Subcutaneous adipose tissue (tissue), 4 donors: Measurements from ENCODE around the gene GNAQ. TPM values are rescaled to one million over a fixed set of nuclear protein-coding genes. Genes with fewer than 3 reads are reported as not detected.

Source experiments
- total RNA-seq, 4 donors: library from RNA; depleted of rRNA; stranded (reverse); fragments of >200 nt; gene quantifications; one replicate each; pipeline ENCODE4 v1.1.0, GENCODE V29; 2016
- TF ChIP-seq, protein P1 (sequence below): fragments of 450-650 bp; IDR thresholded peaks from one replicate; pipeline ENCODE4 v1.5.1; 2016; ENCODE audit warnings: low read depth, mild to moderate bottlenecking, control low read depth, antibody characterized with exemption, moderate library complexity

Gene GNAQ
- total RNA-seq, 4 donors from 2014 or later, result 41.8 to 100 (median 45.5) TPM

DNA sequence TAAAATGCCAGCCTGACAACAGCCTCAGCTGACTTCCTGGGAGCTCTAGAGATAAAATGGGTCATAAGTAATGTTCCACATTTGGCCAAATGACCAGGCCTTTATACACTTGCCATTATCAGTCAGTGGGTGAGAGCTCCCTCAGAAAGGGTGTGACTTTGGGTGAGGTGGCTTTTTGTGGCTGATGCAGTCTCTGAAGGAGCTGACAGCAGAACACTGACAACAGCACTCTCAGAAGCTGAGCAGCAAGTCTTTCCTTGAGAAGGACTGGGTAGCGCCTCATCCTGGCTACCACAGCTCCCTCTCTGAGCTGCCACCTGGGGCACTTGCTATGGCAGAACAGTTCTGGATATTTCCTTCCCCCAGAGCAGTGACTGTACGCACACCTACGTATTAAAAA, 22.0 kb upstream of the GNAQ start:
- TF ChIP-seq, protein P1, sequence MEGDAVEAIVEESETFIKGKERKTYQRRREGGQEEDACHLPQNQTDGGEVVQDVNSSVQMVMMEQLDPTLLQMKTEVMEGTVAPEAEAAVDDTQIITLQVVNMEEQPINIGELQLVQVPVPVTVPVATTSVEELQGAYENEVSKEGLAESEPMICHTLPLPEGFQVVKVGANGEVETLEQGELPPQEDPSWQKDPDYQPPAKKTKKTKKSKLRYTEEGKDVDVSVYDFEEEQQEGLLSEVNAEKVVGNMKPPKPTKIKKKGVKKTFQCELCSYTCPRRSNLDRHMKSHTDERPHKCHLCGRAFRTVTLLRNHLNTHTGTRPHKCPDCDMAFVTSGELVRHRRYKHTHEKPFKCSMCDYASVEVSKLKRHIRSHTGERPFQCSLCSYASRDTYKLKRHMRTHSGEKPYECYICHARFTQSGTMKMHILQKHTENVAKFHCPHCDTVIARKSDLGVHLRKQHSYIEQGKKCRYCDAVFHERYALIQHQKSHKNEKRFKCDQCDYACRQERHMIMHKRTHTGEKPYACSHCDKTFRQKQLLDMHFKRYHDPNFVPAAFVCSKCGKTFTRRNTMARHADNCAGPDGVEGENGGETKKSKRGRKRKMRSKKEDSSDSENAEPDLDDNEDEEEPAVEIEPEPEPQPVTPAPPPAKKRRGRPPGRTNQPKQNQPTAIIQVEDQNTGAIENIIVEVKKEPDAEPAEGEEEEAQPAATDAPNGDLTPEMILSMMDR, result no peak

DNA sequence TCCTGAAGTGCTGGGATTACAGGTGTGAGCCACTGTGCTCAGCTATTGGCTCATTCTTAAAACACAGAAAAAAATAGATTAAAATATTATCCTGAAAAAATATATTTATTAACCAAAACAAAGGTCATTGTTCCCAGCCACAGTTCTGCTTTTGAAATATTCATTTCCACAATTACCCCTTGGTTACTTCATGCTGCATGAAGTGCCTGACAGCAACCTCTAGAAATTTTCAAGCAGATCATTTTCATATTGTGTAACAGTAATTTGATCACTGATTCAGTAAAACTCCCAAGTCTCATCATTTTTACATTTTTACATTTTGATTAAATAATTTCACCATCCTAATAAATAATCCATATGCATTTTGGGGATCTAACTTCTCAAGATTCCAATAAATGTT, 18.8 kb upstream of the GNAQ start:
- TF ChIP-seq, protein P1, result no peak

DNA sequence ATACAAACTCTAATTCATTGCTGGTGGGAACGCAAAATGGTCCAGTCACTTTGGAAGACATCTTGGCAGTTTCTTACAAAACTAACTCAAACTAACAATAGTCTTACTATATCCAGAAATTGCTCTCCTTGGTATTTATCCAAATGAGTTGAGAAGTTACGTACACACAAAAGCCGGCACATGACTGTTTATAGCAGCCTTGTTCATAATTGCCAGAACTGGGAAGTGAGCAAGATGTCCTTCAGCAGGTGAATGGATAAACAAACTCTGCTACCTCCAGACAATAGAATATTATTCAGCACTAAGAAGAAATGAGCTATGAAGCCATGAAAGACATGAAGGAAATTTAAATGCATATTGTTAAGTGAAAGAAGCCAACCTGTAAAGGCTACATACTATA, 17.9 kb upstream of the GNAQ start:
- TF ChIP-seq, protein P1, result no peak

DNA sequence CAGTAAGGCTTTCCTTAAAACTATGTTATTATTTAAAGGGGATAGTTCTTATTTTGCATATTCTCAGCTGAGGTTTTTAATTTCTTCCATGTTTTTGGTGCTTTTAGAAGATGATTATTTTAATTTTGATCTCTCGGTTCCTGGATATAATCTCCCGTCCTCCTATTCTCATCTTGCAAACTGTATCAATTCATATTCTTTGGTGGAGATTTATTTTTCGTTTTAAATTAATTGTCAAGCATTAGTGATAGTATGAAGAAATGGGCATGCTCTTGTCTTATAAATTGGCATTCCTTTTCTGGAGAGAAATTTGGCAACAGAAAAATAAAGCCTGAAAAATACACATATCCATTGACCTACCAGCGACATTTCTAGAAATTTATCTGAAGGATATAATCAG, 15.5 kb upstream of the GNAQ start:
- TF ChIP-seq, protein P1, result no peak

DNA sequence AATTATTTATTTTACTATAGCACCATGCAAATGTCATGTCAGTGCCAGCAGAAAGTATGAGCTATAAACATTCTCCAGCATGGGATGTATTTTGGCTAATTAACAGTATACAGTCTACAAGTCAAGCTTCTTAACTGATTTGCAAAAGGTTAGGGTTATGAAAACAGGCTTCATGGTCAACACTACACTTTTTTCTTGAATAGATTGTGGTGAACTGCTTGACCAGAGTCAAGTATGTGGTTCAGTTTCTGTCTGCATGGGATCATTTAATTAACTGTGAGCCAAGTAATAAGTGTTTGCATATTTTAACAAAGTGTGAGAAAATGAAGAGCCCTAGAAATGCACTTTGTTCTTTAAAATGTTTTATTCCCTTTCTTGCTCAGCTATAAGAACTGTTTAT, 14.5 kb upstream of the GNAQ start:
- TF ChIP-seq, protein P1, result no peak

DNA sequence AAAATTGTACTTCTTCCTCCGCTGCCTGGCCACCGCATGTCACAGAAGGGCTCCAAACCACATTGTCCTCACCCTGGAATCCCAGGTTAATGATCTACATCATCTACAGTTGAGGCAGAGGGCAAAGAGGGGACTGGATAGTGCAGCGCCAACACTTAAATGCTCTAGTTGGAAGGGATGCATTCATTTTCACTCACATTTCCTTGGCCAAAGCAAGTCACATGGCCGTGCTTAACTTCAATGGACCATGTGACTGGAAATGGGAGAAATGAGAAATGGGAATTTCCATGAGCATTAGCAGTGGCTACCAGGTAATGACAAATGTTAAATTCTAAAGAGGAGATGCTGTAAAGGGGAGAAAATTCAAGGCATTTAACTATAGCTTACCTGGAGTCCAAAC, 13.3 kb upstream of the GNAQ start:
- TF ChIP-seq, protein P1, result no peak

DNA sequence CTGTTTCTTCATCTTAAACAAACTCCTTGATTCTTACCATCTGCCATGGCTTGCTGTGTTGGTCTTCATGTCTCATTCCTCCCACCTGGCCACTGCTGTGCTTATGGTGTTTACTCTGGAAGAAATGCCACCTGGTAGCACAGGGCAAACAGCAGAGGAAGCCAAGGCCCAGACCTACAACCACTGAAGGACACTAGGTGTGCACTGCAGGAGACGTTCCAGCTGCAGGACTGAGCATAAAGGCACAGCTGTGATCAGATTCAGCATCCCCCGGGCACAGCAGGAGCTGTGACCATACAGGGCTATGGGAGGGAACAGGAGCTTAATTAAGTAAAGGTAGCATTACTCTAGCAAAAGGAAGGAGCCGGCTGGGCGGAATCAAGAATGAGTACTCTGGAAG, 12.6 kb upstream of the GNAQ start:
- TF ChIP-seq, protein P1, result no peak
